Osteoblast (primary cell): ENCODE results near the gene FOXD2. TPM values are rescaled to one million over a fixed set of nuclear protein-coding genes. Genes with fewer than 3 reads are reported as not detected.

Source experiments
- DNase-seq: peaks from one replicate; pipeline ENCODE4 v3.0.0; 2011; ENCODE audit warnings: low spot score, mixed read lengths; ENCODE audit not compliant: insufficient read length; ENCODE audit errors: missing footprints
- H2AFZ ChIP-seq: 2 replicates; pipeline ENCODE4 v1.6.0; 2011; ENCODE audit warnings: mild to moderate bottlenecking, low read length
- H3K27ac ChIP-seq: 2 replicates; pipeline ENCODE4 v1.5.1; 2011; ENCODE audit warnings: mild to moderate bottlenecking, low read depth, low read length, moderate library complexity
- H3K27me3 ChIP-seq: 2 replicates; pipeline ENCODE4 v1.6.0; 2012; ENCODE audit warnings: mild to moderate bottlenecking, control low read depth, inconsistent platforms, low read length, moderate library complexity; ENCODE audit not compliant: insufficient read depth
- H3K36me3 ChIP-seq: 2 replicates; pipeline ENCODE4 v1.5.1; 2011; ENCODE audit warnings: mild to moderate bottlenecking, low read length, control low read depth, moderate library complexity; ENCODE audit not compliant: insufficient read depth
- H3K4me1 ChIP-seq: 2 replicates; pipeline ENCODE4 v1.5.1; 2011; ENCODE audit warnings: mild to moderate bottlenecking, low read length, control low read depth, moderate library complexity; ENCODE audit not compliant: insufficient read depth
- H3K4me2 ChIP-seq: 2 replicates; pipeline ENCODE4 v1.6.0; 2011; ENCODE audit warnings: mild to moderate bottlenecking, low read length; ENCODE audit not compliant: insufficient read depth
- H3K4me3 ChIP-seq: fragments of 200-600 bp; sonication (generic); 3 replicates; pipeline ENCODE4 v1.5.1; 2012; ENCODE audit warnings: mild to moderate bottlenecking, low read length, inconsistent platforms; ENCODE audit not compliant: insufficient read depth
- H3K79me2 ChIP-seq: 2 replicates; pipeline ENCODE4 v1.6.0; 2012; ENCODE audit warnings: mild to moderate bottlenecking, low read length, control low read depth, inconsistent platforms; ENCODE audit not compliant: insufficient read depth
- H3K9me3 ChIP-seq: 2 replicates; pipeline ENCODE4 v1.5.1; 2011; ENCODE audit warnings: low read depth, low read length, control low read depth
- H4K20me1 ChIP-seq: 2 replicates; pipeline ENCODE4 v1.6.0; 2012; ENCODE audit warnings: mild to moderate bottlenecking, low read length, control low read depth; ENCODE audit not compliant: insufficient read depth
- total RNA-seq: library from RNA; depleted of rRNA; stranded (reverse); fragments of >200 nt; gene quantifications from 2 replicates; pipeline ENCODE4 v1.2.3, GENCODE V29; 2012
- TF ChIP-seq, protein P1 (sequence below): IDR thresholded peaks from 2 replicates; pipeline ENCODE4 v1.5.1; 2011; ENCODE audit warnings: mild to moderate bottlenecking, low read depth, low read length, moderate library complexity; ENCODE audit errors: extremely low read depth

Gene FOXD2
- total RNA-seq, 1 donor: 0.72 TPM

GRCh38 chr1:47418681-47419325 is 19.0 kb upstream of the FOXD2 start:
- H3K4me1 ChIP-seq: no peaks in the 10 kb centered on the region
- H3K27ac ChIP-seq: no peak overlapping the region
- no peak overlapping the region for H2AFZ ChIP-seq
- no peaks in the 10 kb centered on the region for H3K36me3 ChIP-seq
- no peaks in the 10 kb centered on the region for H3K79me2 ChIP-seq
- TF ChIP-seq, protein P1, sequence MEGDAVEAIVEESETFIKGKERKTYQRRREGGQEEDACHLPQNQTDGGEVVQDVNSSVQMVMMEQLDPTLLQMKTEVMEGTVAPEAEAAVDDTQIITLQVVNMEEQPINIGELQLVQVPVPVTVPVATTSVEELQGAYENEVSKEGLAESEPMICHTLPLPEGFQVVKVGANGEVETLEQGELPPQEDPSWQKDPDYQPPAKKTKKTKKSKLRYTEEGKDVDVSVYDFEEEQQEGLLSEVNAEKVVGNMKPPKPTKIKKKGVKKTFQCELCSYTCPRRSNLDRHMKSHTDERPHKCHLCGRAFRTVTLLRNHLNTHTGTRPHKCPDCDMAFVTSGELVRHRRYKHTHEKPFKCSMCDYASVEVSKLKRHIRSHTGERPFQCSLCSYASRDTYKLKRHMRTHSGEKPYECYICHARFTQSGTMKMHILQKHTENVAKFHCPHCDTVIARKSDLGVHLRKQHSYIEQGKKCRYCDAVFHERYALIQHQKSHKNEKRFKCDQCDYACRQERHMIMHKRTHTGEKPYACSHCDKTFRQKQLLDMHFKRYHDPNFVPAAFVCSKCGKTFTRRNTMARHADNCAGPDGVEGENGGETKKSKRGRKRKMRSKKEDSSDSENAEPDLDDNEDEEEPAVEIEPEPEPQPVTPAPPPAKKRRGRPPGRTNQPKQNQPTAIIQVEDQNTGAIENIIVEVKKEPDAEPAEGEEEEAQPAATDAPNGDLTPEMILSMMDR: no peak
- DNase-seq: peak; percentile 69
- peaks cover 36% of the 10 kb centered on the region for H3K27me3 ChIP-seq
- H3K4me2 ChIP-seq: no peak overlapping the region
- no peaks in the 10 kb centered on the region for H4K20me1 ChIP-seq
- no peak overlapping the region for H3K4me3 ChIP-seq
- H3K9me3 ChIP-seq: no peaks in the 10 kb centered on the region

DNA sequence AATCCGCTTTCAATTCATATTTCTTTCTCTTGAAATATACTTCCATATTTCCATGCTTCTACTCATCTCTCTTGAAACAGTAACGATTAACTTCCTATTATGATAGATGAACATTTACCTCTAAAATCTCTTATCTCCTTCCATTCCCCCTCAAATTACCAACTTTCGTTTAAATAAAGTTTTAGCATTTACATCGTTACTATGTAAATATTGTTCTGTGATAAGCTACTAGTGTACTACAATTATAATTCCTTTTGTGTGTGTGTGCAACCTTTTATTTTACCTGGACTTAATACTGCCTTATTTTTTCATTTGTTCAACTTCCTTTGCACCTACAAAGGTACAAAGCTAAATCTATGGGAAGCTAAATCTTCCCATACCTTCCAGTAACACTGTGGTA is 17.3 kb upstream of the FOXD2 start:
- H2AFZ ChIP-seq: no peak overlapping the region
- H3K4me2 ChIP-seq: no peak overlapping the region
- H4K20me1 ChIP-seq: no peaks in the 10 kb centered on the region
- peaks cover 29% of the 10 kb centered on the region for H3K27me3 ChIP-seq
- no peaks in the 10 kb centered on the region for H3K36me3 ChIP-seq
- no peaks in the 10 kb centered on the region for H3K79me2 ChIP-seq
- TF ChIP-seq, protein P1: no peak
- no peak overlapping the region for H3K4me3 ChIP-seq
- H3K27ac ChIP-seq: no peak overlapping the region
- peak; percentile 2 for DNase-seq
- H3K4me1 ChIP-seq: no peaks in the 10 kb centered on the region
- H3K9me3 ChIP-seq: no peaks in the 10 kb centered on the region

DNA sequence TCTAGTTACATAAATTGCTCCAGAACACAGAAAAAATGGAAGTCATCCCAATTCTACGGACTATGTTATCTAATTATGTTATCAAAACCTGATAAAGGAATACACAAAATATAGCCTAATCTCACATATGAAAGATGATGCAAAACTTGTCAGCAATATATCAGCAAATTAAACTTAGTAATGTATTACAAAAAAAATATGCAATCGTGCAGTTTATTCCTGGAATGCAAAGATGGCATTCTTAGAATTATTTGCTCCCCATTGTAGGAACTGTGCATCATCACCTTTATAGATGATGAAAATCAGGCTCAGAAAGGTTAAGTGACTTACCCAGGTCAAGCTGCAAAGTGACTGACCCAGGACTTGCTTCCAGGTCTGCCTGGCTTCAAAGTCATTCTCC is 14.0 kb upstream of the FOXD2 start:
- Histone ChIP-seq H3K4me2 (no peak overlapping the region), H3K4me3 (no peak overlapping the region), H2AFZ (no peak overlapping the region), H3K27me3 (peaks cover under 1% of the 10 kb centered on the region), H3K4me1 (no peaks in the 10 kb centered on the region), H3K27ac (no peak overlapping the region), H4K20me1 (no peaks in the 10 kb centered on the region), H3K79me2 (no peaks in the 10 kb centered on the region), H3K9me3 (no peaks in the 10 kb centered on the region), H3K36me3 (no peaks in the 10 kb centered on the region)
- TF ChIP-seq, protein P1: no peak
- peak; percentile 19 for DNase-seq

GRCh38 chr1:47424336-47424982 is 13.4 kb upstream of the FOXD2 start:
- no peaks in the 10 kb centered on the region for H3K4me1 ChIP-seq
- TF ChIP-seq, protein P1: peak; percentile 98
- no peaks in the 10 kb centered on the region for H3K79me2 ChIP-seq
- no peak overlapping the region for H3K4me3 ChIP-seq
- DNase-seq: peak; percentile 85
- no peak overlapping the region for H3K27ac ChIP-seq
- no peak overlapping the region for H2AFZ ChIP-seq
- no peaks in the 10 kb centered on the region for H4K20me1 ChIP-seq
- no peaks in the 10 kb centered on the region for H3K36me3 ChIP-seq
- H3K4me2 ChIP-seq: no peak overlapping the region
- H3K27me3 ChIP-seq: no peaks in the 10 kb centered on the region
- H3K9me3 ChIP-seq: no peaks in the 10 kb centered on the region
